H1 (cell line): Measurements from ENCODE around the gene LDAH. TPM values are rescaled to one million over a fixed set of nuclear protein-coding genes. Genes with fewer than 3 reads are reported as not detected.
"Not testable (repeated sequence)": the region's sequence is repeated elsewhere in the genome, so short reads cannot be mapped to it uniquely, and the experiment has no call there.

Experiments used
- CTCF ChIA-PET: fragments of 300-600 bp; sonication (Branson Sonifier 250); formaldehyde crosslinking; loops from one replicate; lab custom pipeline; 2021; ENCODE audit not compliant: partially characterized antibody; lab: Charles Lee
- POLR2A ChIA-PET: fragments of 300-600 bp; sonication (Branson Sonifier 250); formaldehyde crosslinking; loops from one replicate; lab custom pipeline; 2021; ENCODE audit warnings: inconsistent platforms; ENCODE audit not compliant: partially characterized antibody; lab: Charles Lee
- DNase-seq, 2 experiments: peaks; one replicate each; pipeline versions ENCODE4 v3.0.0 to v3.0.0-alpha.2; 2010 to 2022; ENCODE audit warnings: low spot score in 2 of 2, low read depth in 1 of 2, mixed read lengths in 1 of 2
- FAIRE-seq: peaks from 2 replicates; lab custom pipeline; 2011; peaks lifted over from hg19 to GRCh38; lab: Jason Lieb, UNC
- H2AFZ ChIP-seq: 2 replicates; pipeline ENCODE4 v1.8.1; 2012; ENCODE audit warnings: low read length, inconsistent platforms
- H2AK5ac ChIP-seq: 2 replicates; pipeline ENCODE4 v1.6.1; 2013; ENCODE audit warnings: low read depth, low read length
- H2BK120ac ChIP-seq: replicated peaks from 2 replicates; pipeline ENCODE3; 2013; ENCODE audit warnings: low read depth, low read length, inconsistent platforms
- H2BK12ac ChIP-seq: 2 replicates; pipeline ENCODE4 v1.6.1; 2013; ENCODE audit warnings: low read depth, low read length
- H2BK15ac ChIP-seq: 2 replicates; pipeline ENCODE4 v1.6.1; 2013; ENCODE audit warnings: low read length
- H2BK20ac ChIP-seq: 2 replicates; pipeline ENCODE4 v1.6.1; 2013; ENCODE audit warnings: low read length
- H2BK5ac ChIP-seq: 2 replicates; pipeline ENCODE4 v1.6.1; 2013; ENCODE audit warnings: low read depth, low read length
- H3K14ac ChIP-seq: 2 replicates; pipeline ENCODE4 v1.6.1; 2013; ENCODE audit warnings: inconsistent platforms; ENCODE audit not compliant: insufficient read length
- H3K18ac ChIP-seq: 2 replicates; pipeline ENCODE4 v1.6.1; 2013; ENCODE audit warnings: low read length; ENCODE audit errors: extremely low read depth
- H3K23ac ChIP-seq: 2 replicates; pipeline ENCODE4 v1.6.1; 2013; ENCODE audit warnings: inconsistent platforms; ENCODE audit not compliant: insufficient read length
- H3K23me2 ChIP-seq: 2 replicates; pipeline ENCODE4 v1.6.1; 2013; ENCODE audit warnings: low read depth, low read length
- H3K27ac ChIP-seq: 2 replicates; pipeline ENCODE4 v1.6.1; 2011; ENCODE audit warnings: low read depth, low read length, inconsistent platforms
- H3K27me3 ChIP-seq, 4 experiments: replicated peaks in 1 of 4; 1 replicate in 1 of 4; 2 replicates in 3 of 4; pipeline versions ENCODE4 v1.6.1 to v1.8.1; 2011 to 2013; ENCODE audit warnings: low read length in 3 of 4, mild to moderate bottlenecking in 3 of 4, inconsistent platforms in 2 of 4, mixed read lengths in 2 of 4, moderate library complexity in 1 of 4; ENCODE audit not compliant: control insufficient read depth in 3 of 4, insufficient read depth in 3 of 4; ENCODE audit errors: extremely low read depth in 1 of 4
- H3K36me3 ChIP-seq, 4 experiments: 2 replicates each; pipeline versions ENCODE4 v1.6.1 to v1.8.1; 2011 to 2013; ENCODE audit warnings: mild to moderate bottlenecking in 4 of 4, low read length in 3 of 4, moderate library complexity in 2 of 4, control low read depth in 1 of 4, inconsistent platforms in 1 of 4; ENCODE audit not compliant: insufficient read depth in 4 of 4, control insufficient read depth in 2 of 4
- H3K4ac ChIP-seq: replicated peaks from 2 replicates; pipeline ENCODE3; 2013; ENCODE audit warnings: low read length, low read depth, mixed read lengths, inconsistent platforms; ENCODE audit not compliant: insufficient read length
- H3K4me1 ChIP-seq, 4 experiments: replicated peaks in 1 of 4; 1 replicate in 1 of 4; 2 replicates in 3 of 4; pipeline versions ENCODE4 v1.6.1 to v1.8.1; 2011 to 2013; ENCODE audit warnings: low read length in 3 of 4, inconsistent platforms in 2 of 4, mixed read lengths in 1 of 4; ENCODE audit not compliant: insufficient read depth in 4 of 4, control insufficient read depth in 3 of 4
- H3K4me2 ChIP-seq, 2 experiments: 2 replicates each; pipeline versions ENCODE4 v1.6.1 to v1.8.1; 2011 to 2013; ENCODE audit warnings: low read depth in 2 of 2, low read length in 2 of 2, control low read depth in 1 of 2, inconsistent platforms in 1 of 2, mild to moderate bottlenecking in 1 of 2; ENCODE audit not compliant: insufficient read depth in 1 of 2
- H3K4me3 ChIP-seq, 4 experiments: fragments of 200-600, 300-600 bp in 1 of 4; sonication (generic), shearing (Covaris generic), sonication (Bioruptor Twin) in 1 of 4; 2 replicates each; pipeline versions ENCODE4 v1.5.1 to v1.8.1; 2011 to 2016; ENCODE audit warnings: low read length in 4 of 4, low read depth in 3 of 4, control low read depth in 2 of 4, inconsistent platforms in 2 of 4, mild to moderate bottlenecking in 2 of 4, mixed read lengths in 1 of 4, moderate library complexity in 1 of 4; ENCODE audit not compliant: insufficient read depth in 2 of 4; ENCODE audit errors: extremely low read depth in 1 of 4
- H3K56ac ChIP-seq: replicated peaks from 2 replicates; pipeline ENCODE3; 2013; ENCODE audit warnings: low read depth, mild to moderate bottlenecking, mixed read lengths, low read length, inconsistent platforms; ENCODE audit not compliant: insufficient read length
- H3K79me1 ChIP-seq: 2 replicates; pipeline ENCODE4 v1.6.1; 2013; ENCODE audit warnings: low read depth, low read length, control low read depth
- H3K79me2 ChIP-seq, 2 experiments: 2 replicates each; pipeline versions ENCODE4 v1.6.1 to v1.8.1; 2012 to 2013; ENCODE audit warnings: low read length in 2 of 2, mild to moderate bottlenecking in 2 of 2, inconsistent platforms in 1 of 2; ENCODE audit not compliant: insufficient read depth in 2 of 2, control insufficient read depth in 1 of 2
- H3K9ac ChIP-seq, 4 experiments: replicated peaks in 1 of 4; 1 replicate in 1 of 4; 2 replicates in 3 of 4; pipeline versions ENCODE4 v1.6.1 to v1.8.1; 2011 to 2013; ENCODE audit warnings: low read depth in 3 of 4, low read length in 3 of 4, control low read depth in 2 of 4, mild to moderate bottlenecking in 2 of 4, moderate library complexity in 2 of 4, inconsistent platforms in 1 of 4; ENCODE audit errors: extremely low read depth in 1 of 4
- H3K9me3 ChIP-seq, 2 experiments: 2 replicates each; pipeline versions ENCODE4 v1.6.1 to v1.8.1; 2012 to 2013; ENCODE audit warnings: mild to moderate bottlenecking in 2 of 2, moderate library complexity in 2 of 2, control low read depth in 1 of 2, inconsistent platforms in 1 of 2, low read depth in 1 of 2, low read length in 1 of 2, mixed read lengths in 1 of 2; ENCODE audit not compliant: insufficient read depth in 2 of 2
- H4K20me1 ChIP-seq, 2 experiments: replicated peaks in 1 of 2; 2 replicates each; pipeline versions ENCODE3 to v1.8.1; 2011 to 2013; ENCODE audit warnings: inconsistent platforms in 2 of 2, low read length in 2 of 2, mild to moderate bottlenecking in 1 of 2; ENCODE audit not compliant: insufficient read depth in 2 of 2, control insufficient read depth in 1 of 2
- H4K5ac ChIP-seq: 2 replicates; pipeline ENCODE4 v1.6.1; 2013; ENCODE audit warnings: low read length, low read depth, mixed read lengths, inconsistent platforms; ENCODE audit not compliant: insufficient read length
- H4K8ac ChIP-seq: 2 replicates; pipeline ENCODE4 v1.8.0; 2013; ENCODE audit warnings: mild to moderate bottlenecking, moderate library complexity, low read length, inconsistent platforms; ENCODE audit not compliant: insufficient read depth; ENCODE audit errors: extremely low read depth
- H4K91ac ChIP-seq: replicated peaks from 2 replicates; pipeline ENCODE3; 2013; ENCODE audit warnings: low read length, mixed read lengths, inconsistent platforms; ENCODE audit not compliant: insufficient read length
- WGBS, 2 experiments: shearing (Covaris generic) in 1 of 2; methylation state at CpG; one replicate each; pipeline versions ENCODE4 v1.1.6 to v1.1.7; 2013 to 2015; ENCODE audit warnings: low lambda C conversion rate in 2 of 2, mixed read lengths in 2 of 2, inconsistent platforms in 1 of 2, low coverage in 1 of 2, missing lambda C conversion rate in 1 of 2; ENCODE audit not compliant: insufficient replicate concordance in 2 of 2, insufficient coverage in 1 of 2, insufficient read length in 1 of 2; ENCODE audit errors: extremely low coverage in 1 of 2, missing lambda C conversion rate in 1 of 2; 5-methylcytosine and 5-hydroxymethylcytosine counted together
- polyA plus RNA-seq, 7 experiments: library from polyadenylated mRNA; depleted of rRNA in 3 of 7; stranded (reverse) in 5 of 7; unstranded in 2 of 7; fragments of >200 nt in 5 of 7; fragments of 200-250 nt in 2 of 7; gene quantifications; 1 replicate in 5 of 7; 2 replicates in 1 of 7; 4 replicates in 1 of 7; pipeline versions ENCODE4 v1.2.1 to v1.2.3, GENCODE V29; 2011 to 2013; ENCODE audit warnings: missing spikeins in 2 of 7, mixed read lengths in 2 of 7
- total RNA-seq: library from RNA; stranded (reverse); fragmentation: NEBNext Ultra II Directional; extraction: Animal tissue kit (Norgen Biotek cat#: 25700); gene quantifications from 2 replicates; pipeline ENCODE4 v1.2.1, GENCODE V29; 2021

Gene LDAH
- total and polyA plus RNA-seq, 2 of the 8 experiments (the other 6 are each of a cell fraction or from before 2014, with no cell fraction given) = 10.9 to 26.3 TPM

DNA sequence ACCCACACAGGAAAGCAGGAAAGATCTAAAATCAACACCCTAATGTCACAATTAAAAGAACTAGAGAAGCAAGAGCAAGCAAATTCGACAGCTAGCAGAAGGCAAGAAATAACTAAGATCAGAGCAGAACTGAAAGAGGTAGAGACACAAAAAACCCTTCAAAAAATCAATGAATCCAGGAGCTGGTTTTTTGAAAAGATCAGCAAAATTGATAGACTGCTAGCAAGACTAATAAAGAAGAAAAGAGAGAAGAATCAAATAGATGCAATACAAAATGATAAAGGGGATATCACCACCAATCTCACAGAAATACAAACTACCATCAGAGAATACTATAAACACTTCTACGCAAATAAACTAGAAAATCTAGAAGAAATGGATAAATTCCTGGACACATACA, 108.5 kb downstream of the LDAH start:
- H3K79me2 ChIP-seq, H3K4me1 ChIP-seq, H3K4me3 ChIP-seq, H4K5ac ChIP-seq, H3K56ac ChIP-seq, H3K36me3 ChIP-seq, CTCF ChIA-PET, H4K8ac ChIP-seq, H2BK20ac ChIP-seq, H2BK15ac ChIP-seq, H4K91ac ChIP-seq, H3K27me3 ChIP-seq, H3K18ac ChIP-seq, H2AFZ ChIP-seq, H3K23ac ChIP-seq, H2AK5ac ChIP-seq, FAIRE-seq, H3K9me3 ChIP-seq, H3K79me1 ChIP-seq, DNase-seq, H2BK12ac ChIP-seq, POLR2A ChIA-PET, H3K9ac ChIP-seq, H2BK120ac ChIP-seq, H3K4me2 ChIP-seq, H3K14ac ChIP-seq, H3K4ac ChIP-seq, H4K20me1 ChIP-seq, H2BK5ac ChIP-seq, H3K27ac ChIP-seq, H3K23me2 ChIP-seq: not testable (repeated sequence)
- 86% methylated on average over 2 of the region's 2 CpGs; no CpG with 5 or more reads in 1 of the 2 experiments for WGBS, 2 experiments

DNA sequence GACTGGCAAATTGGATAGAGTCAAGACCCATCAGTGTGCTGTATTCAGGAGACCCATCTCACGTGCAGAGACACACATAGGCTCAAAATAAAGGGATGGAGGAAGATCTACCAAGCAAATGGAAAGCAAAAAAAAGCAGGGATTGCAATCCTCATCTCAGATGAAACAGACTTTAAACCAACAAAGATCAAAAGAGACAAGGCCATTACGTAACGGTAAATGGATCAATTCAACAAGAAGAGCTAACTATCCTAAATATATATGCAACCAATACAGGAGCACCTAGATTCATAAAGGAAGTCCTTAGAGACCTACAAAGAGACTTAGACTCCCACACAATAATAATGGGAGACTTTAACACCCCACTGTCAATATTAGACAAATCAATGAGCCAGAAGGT, 109.3 kb downstream of the LDAH start:
- H2BK120ac ChIP-seq, H3K14ac ChIP-seq, H3K4ac ChIP-seq, H2BK15ac ChIP-seq, H2AFZ ChIP-seq, H2BK12ac ChIP-seq, H3K23ac ChIP-seq, H2BK20ac ChIP-seq, POLR2A ChIA-PET, H3K9ac ChIP-seq, DNase-seq, FAIRE-seq, H3K27ac ChIP-seq, H3K4me3 ChIP-seq, H2AK5ac ChIP-seq, H4K20me1 ChIP-seq, H3K4me2 ChIP-seq, H3K36me3 ChIP-seq, H3K27me3 ChIP-seq, H4K5ac ChIP-seq, H3K79me1 ChIP-seq, H4K8ac ChIP-seq, H3K18ac ChIP-seq, H3K9me3 ChIP-seq, H3K4me1 ChIP-seq, H4K91ac ChIP-seq, H3K23me2 ChIP-seq, H3K56ac ChIP-seq, H2BK5ac ChIP-seq, CTCF ChIA-PET, H3K79me2 ChIP-seq: not testable (repeated sequence)
- WGBS, 2 experiments = 90% methylated on average over 3 of the region's 3 CpGs; no CpG with 5 or more reads in 1 of the 2 experiments
